ENCODE data around the gene DCUN1D2.
A peak's percentile ranks its signal among the peaks of the same experiment; 100 is the strongest.
"Not testable (repeated sequence)": the region's sequence is repeated elsewhere in the genome, so short reads cannot be mapped to it uniquely, and the experiment has no call there.

Gene DCUN1D2

DNA sequence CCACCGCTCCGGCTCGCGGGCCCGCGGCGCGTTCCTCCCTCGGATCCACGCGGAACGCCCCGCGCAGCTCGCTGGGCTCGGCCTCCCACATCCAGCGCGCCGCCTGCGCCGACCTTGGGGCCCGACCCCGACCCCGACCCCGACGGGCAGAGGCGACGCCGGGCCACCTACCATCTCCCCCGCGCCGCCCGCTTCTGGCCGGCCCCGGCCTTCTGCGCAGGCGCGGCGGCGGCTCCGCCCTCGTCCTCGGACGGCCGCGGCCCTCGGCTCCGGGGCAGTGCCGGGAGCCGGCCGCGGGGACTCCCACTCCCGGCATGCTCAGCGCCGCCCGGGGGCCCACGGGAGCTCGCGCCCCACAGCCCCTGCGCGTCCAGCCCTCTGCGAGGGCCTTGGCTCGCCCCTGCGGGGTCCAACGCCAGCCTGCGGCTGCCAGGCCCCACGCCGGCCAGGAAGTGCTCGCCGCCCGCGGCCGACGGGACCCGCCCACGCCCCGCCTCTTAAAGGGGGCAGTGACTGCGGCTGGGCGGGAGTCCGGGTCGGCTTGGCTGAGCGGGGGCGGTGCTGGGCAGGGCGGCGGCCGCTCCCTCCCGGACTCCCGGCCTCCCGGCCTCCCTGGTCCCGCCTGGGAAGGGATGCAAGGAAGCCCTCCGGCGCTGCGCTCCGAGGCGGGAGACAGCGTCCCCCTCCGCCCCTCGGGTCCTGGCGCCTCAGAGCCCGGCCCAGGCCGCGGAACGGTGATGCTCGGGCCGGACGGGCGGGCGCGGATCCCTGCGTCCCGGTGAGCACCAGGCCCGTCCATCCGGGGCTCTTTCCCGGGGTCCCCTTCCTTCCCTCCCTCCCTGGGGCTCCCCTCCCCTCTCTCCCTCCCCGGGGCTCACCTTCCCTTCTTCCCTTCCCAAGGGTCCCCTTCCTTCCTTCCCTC is at the start of gene DCUN1D2:
TSS of gene DCUN1D2 (minus strand) at position 216 of the 922 bp plus-strand sequence. CDS start at position 174, 42 bp downstream.
- peak; percentile 89 for DNase-seq (ENCODE audit: low spot score)

DNA sequence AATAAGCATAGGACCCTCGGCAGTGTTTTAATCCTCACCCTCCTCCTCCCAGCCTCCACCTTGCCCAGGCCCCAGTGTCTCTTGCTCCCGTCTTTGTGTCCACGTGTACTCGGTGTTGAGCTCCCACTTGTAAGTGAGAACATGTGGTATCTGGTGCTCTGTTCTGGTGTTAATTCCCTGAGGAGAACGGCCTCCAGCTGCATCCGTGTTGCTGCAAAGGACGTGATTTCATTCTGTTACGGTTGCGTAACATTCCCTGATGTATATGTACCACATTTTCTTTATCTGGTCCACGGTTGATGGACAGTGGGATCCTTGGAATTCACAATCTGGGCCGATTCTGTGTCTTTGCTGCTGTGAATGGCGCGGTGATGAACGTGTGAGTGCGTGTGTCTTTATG is 49.3 kb upstream of the DCUN1D2 start:
- no peak for DNase-seq (ENCODE audit: low spot score)

GRCh38 chr13:113539176-113539575 is 48.7 kb upstream of the DCUN1D2 start:
- DNase-seq (ENCODE audit: low spot score) = no peak

GRCh38 chr13:113538689-113539058 is 48.2 kb upstream of the DCUN1D2 start:
- no peak for DNase-seq (ENCODE audit: low spot score)

GRCh38 chr13:113537909-113538688 is 47.6 kb upstream of the DCUN1D2 start:
- no peak for DNase-seq (ENCODE audit: low spot score)

DNA sequence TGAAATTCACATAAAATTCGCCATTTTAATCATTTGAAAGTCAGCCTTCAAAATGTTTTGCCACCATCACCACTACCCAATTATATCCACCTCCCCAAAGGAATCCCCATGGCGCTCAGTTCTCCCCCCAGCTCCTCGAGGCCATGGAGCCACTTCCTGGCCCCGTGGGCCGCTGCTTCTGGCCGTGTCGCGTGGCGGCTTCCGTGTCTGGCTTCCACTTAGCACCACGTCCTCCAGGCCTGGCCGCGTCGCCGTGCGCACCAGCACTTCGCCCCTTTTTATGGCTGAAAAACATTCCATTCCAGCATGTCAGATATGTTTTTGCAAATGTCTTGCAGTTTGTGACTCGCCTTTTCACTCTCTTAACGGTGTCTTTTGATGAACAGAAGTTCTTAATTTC is 46.7 kb upstream of the DCUN1D2 start:
- DNase-seq (ENCODE audit: low spot score) = no peak

DNA sequence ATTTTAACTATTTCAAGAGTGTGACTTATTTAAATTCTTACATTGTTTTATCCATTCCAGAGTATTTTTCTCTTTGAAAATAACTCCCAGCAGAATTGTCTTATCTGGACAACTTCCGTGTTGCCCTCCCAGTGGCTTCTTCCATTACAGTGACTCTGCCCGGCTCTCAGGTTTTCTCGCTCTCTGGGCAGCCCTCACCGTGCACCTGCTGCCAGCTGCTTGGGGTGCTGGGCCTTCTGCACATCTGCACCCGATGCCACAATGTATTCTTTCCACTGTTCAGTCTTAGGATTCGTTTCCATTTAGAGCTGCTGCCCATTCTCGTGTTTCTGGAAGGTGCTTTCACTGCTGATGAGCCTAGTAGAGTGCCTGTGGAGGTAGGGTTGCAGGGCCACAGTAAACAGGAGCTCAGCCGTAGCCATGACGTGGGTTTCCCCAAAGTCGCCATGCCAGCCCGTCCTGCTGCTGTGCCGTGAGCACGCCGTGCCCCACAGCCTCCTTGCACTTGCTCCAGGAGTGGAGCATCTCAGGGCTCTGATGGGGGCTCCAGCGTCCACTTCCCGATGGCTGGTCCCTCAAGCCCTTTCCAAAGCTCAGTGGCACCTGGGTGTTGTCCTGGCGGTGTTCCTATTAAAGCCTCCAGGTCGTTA is 46.1 kb upstream of the DCUN1D2 start:
- no peak for DNase-seq (ENCODE audit: low spot score)

GRCh38 chr13:113535381-113535781 is 44.9 kb upstream of the DCUN1D2 start:
- no peak for DNase-seq (ENCODE audit: low spot score)

DNA sequence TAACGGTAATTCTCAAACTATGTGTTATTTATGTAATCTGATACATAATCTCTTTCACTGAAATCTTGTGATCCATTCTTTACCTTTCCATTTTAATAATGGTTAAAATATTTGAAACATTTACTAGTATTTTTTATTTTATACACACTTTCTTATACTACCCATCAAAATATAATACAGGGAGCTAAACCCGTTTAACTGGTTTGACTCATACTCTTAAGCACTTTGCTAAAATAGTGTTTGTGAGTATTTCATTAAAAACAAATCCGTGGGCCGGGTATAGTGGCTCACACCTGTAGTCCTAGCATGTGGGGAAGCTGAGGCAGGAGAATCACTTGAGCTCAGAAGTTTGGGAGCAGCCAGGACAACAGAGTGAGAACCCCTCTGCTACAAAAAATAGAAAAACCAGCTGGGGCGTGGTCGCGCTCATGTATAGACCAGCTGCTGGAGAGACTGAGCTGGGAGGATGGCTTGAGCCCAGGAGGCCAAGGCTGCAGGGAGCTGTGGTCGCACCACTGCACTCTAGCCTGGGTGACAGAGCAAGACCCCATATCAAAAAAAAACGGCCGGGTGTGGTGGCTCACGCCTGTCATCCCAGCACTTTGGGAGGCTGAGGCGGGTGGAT is 43.8 kb upstream of the DCUN1D2 start:
- no peak for DNase-seq (ENCODE audit: low spot score)

DNA sequence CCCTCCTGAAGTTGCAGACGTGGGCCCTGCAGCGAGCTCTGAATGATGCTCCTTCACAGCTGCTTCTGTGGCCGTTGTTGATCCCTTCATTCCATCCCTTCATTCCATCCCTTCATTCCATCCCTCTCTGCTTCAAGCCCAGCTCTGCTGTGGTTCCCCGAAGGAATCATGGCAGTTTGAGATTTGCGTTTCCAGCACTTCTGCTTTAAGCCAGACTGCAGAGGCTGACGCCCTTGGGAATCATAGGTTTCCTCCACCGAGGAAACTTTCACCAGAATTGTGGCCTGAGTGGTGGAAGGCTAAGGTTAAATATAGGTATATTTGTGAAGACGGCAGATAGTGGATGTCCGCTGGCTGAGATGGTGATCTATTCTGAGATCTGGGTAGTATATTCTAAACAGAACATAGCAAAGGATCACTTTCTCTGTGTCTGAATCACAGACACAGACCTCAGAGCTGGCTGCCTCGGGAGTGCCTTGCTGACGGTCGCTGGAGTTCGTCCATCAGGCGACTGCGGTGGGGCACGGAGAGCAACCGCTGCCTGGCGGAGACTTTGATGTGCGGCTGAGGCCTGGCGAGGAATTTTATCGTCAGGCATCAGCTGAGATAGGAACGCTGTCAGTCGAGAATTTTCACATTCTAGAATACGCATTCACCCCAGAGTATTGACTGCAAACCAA is 42.8 kb upstream of the DCUN1D2 start:
- no peak for DNase-seq (ENCODE audit: low spot score)

DNA sequence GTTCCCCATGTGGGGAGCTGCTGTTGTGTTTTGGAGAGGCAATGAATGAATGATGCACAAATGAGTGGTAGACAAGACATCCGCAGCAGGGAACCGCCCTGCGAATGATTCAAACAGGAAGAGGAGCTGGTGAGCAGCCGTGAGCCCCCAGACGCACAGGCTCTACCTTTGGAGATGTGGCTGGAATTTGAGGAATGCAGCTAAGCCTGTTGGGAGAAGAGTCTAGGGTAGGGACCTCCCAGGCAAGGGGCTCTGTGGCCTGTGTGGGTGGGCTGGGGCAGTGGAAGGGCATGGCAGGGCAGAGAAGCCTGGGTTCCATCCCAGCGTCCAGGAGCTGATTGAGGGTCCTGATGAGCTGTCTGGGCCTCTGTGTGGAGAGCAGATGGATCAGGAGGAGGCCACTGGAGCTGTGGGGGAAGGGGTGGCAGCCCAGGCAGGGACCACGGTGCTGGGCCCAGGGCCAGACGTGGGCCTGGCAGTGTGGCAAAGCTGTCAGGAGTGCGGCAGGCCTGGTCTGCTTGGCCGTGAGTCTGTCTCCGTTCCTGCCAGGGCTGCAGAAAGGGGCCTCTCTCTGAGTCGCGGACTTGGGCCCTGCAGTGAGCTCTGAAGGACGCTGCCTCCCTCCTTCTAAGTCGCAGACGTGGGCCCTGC is 41.8 kb upstream of the DCUN1D2 start:
- no peak for DNase-seq (ENCODE audit: low spot score)

- DNase-seq (ENCODE audit: low spot score) = no peak
These were observed 40.7 kb upstream of the DCUN1D2 start for GRCh38 chr13:113531041-113531873.

DNA sequence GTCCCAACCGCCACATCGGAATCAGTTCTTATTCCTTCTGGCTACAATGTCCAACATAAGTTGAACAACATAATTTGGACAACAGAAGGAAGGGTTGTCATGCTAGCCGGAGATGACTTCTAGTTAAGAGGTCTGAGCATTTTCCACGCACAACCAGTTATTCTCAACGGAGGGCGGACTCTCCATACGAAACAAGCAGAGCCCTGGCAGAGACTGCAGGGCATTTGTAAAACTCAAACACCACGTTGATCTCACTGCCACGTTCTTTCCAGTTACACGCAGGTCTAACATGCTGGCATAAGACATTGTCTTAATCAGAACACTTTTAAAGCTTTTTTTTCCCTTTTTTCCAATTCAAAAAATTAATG is 38.3 kb upstream of the DCUN1D2 start:
- DNase-seq (ENCODE audit: low spot score) = no peak

GRCh38 chr13:113528101-113528812 is 37.7 kb upstream of the DCUN1D2 start:
- DNase-seq (ENCODE audit: low spot score) = no peak

DNA sequence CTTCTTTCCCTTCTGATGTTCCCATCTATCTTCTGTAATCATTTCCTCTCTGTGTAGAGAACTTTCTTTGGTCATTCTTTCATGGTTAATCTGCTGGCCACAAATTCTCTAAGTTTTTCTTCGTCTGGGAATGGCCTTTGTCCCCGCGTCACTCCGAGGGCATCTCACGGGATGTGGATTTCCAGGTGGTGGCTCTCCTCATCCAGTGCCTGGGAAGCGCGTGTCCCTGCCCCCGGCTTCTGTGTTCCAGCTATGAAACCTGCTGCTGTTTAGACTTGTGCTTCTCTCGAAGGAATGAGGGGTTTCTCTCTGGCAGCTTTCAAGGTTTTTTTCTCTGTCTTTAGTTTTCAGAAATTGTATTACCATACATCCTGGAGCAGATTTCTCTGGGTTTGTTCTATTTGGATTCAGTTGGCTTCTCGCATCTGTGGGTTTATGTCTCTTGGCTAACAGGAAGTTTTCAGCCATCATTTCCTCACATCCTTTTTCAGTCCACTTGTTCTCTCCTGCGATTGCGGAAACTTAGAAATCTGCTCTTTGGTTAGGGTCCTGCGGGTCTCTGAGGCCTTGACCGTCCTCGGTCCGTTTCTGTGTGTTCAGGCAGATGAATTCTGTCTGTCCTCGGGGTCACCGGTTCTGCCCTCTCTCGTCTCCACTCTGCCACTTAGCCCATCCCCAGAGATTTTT is 36.9 kb upstream of the DCUN1D2 start:
- DNase-seq (ENCODE audit: low spot score) = no peak

DNA sequence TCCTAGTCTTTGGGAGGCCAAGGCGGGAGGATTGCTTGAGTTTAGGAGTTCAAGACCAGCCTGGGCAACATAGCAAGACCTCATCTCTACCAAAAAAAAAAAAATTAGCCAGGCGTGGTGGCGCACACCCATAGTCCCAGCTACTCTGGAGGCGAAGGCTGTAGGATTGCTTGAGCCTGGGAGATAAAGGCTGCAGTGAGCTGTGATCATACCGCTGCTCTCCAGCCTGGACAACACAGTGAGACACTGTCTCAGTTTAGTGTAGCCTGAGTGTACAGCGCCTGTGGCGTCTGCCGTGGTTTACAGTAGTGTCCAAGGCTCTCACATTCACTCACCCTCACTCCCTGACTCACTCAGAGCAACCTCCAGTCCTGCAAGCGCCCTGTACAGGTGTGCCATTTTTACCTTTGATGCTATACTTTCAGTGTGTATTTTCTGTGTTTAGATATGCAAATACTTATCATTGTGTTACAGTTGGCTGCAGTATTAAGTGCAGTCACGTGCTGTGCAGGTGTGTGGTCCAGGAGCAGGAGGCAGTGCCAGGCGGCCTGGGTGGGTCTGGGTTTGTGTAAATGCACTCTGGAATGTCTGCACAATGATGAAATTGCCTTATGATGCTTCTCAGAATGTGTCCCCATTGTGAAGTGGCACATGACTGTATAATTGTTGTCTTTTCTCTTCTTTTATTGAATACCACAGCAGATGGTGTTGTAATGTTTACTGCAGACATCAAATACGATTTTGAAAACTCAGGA is 36.1 kb upstream of the DCUN1D2 start:
- no peak for DNase-seq (ENCODE audit: low spot score)

DNA sequence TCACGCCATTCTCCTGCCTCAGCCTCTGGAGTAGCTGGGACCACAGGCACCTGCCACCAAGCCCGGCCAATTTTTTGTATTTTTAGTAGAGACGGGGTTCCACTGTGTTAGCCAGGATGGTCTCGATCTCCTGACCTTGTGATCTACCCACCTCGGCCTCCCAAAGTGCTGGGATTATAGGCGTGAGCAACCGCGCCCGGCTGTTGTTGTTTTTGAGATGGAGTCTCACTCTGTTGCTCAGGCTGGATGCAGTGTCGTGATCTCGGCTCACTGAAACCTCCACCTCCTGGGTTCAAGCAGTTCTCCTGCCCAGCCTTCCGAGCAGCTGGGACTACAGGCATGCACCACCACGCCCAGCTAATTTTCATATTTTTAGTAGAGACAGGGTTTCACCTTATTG is 31.9 kb upstream of the DCUN1D2 start:
- DNase-seq (ENCODE audit: low spot score) = not testable (repeated sequence)

- DNase-seq (ENCODE audit: low spot score) = no peak
These were observed 30.1 kb upstream of the DCUN1D2 start for GRCh38 chr13:113520571-113520970.

Measured in hematopoietic multipotent progenitor cell treated with erythropoietin and hydrocortisone succinate and interleukin-3 and kit ligand, for 17 days (in vitro differentiated cells).